Measurements from ENCODE around the gene TNFSF9.

- TF ChIP-seq CTCF (IDR thresholded peaks at IDR 0.05) (no peak), POLR2A (IDR thresholded peaks at IDR 0.05) (no peak)
Observed at GRCh38 chr19:6522712-6523111, 8.1 kb upstream of the TNFSF9 start.
